Measurements from ENCODE around the gene STXBP2.

GRCh38 chr19:7685546-7686445, 48.9 kb downstream of the STXBP2 start:
- TF ChIP-seq CTCF (IDR thresholded peaks at IDR 0.05; ENCODE audit: low read depth, low read length, missing input control) (no peak), RAD21 (IDR thresholded peaks at IDR 0.05) (no peak), EGR1 (IDR thresholded peaks at IDR 0.05; ENCODE audit: low read depth in 2 of 2) (no peak), MAX (IDR thresholded peaks at IDR 0.05) (no peak)
